Stimulated activated CD8-positive, alpha-beta memory T cell treated with anti-CD3 and anti-CD28 coated beads, Interleukin-7, amount 100 ng/mL, for 24 hours (primary cell): ENCODE measurements around the gene MESD.
"Not testable (repeated sequence)": the region's sequence is repeated elsewhere in the genome, so short reads cannot be mapped to it uniquely, and the experiment has no call there.

ENCODE experiments used
- DNase-seq: peaks from one replicate; pipeline ENCODE4 v3.0.0-alpha.2; 2020; ENCODE audit warnings: low read depth

The MESD gene

DNA sequence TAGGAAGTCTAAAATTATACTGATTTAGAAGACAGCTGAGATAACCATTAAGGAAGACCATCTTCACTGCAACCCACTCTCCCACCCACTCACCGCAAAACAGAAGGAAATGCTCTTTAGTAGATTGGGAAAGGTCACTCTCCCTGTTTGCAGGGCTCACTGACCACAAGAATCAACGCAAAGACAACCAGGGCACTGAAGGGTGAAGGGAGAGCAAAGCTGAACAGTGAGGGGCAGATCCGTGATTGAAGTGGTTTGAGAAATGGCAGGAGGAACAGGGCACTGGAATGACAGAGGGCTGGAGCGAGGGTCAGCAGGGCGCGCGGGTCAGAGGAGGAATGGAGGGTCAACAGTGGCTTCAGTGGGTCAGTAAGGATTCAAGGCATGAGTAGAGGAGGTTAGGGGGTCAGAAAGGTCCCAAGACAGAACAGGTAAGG is 520 bp downstream of the MESD start:
- no peak for DNase-seq

DNA sequence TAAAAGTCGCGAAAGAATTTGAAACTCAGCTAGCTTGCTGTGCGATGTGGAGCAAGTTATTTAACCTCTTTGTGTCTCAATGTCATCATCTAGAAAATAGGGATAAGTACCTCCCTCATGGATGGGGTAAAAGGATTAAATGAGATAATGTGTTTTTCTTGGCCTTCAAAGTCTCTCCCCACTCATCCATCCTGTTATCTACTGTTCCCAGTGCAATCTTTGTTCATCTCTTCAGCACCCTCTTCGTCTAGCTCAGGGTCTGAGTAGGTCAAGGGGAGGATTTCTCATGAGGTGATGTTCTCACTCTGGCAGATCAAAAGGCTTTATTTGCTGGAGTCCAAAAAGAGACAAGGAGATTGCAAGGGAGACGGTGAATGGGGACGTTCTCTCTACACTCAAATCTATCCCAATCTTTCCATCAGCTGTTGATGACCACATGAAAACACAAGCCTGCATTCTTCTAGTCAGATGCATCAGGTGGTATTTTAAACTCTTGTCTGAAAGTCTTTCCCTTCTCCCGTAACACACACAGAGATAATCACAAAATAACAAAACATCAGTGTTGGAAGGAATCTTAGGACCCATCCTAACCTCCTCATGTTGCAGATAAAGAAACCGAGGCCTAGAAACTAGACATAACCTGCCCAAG is 1.3 kb downstream of the MESD start:
- DNase-seq: no peak

DNA sequence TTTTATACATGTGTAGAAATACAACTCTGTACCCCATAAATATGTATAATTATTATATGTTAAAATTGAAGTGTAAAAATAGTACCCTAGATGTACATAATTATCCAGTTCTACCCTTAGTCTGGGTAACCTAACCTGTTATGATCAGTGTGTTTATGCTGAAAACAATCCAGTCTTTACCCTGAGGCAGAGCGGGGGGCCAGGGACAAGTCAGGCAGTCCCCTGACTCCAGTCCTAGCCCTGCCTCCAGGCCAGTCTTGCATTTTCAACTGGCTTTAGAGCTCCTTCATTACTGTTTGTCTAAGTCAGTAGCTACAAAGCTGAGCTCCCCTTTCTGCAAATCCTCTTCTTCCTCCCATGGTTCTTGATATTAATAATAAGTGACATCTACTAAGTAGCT is 3.1 kb downstream of the MESD start:
- DNase-seq: no peak

DNA sequence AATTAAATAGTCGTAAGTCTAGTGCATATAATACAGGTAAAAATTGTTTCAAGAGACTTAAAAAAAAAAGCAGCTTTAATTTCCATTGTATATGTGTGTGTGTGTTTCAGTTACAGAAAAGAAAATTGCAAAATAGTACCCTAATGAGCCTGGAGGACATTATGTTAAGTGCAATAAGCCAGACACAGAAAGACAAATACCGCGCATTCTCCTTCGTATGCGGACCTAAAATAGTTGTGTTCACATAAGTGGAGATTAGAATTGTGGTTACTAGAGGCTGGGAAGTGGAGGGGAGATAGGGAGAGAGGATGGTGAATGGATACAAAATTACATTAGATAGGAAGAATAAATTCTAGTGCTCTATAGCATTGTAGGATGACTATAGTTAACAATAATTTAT is 3.6 kb downstream of the MESD start:
- no peak for DNase-seq

DNA sequence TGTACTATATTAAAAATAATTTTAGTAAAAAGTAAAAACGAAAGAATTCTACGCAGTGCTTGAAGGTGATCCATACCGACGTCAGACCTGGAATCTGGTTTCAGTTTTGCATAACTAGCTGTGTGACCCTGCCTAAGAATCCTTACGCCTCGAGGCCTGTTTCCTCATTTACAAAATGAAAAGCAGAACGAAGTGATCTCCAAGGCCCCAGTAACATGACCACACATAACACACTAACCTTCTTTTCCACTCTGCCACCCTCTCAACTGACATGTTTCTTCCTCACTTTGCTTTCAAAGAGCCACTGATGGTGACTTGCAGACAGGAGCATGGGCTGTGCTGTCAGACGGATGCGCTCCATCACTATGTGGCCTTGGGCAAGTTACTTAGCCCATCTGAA is 4.8 kb downstream of the MESD start:
- no peak for DNase-seq

DNA sequence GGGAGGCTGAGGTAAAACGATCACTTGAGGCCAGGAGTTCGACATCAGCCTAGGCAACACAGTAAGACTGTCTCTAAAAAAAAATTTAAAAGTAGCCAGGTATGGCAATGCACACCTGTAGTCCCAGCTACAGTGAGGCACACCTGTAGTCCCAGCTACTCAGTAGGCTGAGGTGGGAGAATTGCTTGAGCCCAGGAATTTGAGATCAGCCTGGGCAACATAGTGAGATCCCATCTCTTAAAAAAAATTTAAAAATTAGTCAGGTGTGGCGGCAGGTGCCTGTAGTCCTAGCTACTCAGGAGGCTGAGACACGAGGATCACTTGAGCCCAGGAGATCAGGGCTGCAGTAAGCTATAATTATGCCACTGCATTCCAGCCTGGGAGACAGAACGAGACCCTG is 6.8 kb downstream of the MESD start:
- DNase-seq: no peak

DNA sequence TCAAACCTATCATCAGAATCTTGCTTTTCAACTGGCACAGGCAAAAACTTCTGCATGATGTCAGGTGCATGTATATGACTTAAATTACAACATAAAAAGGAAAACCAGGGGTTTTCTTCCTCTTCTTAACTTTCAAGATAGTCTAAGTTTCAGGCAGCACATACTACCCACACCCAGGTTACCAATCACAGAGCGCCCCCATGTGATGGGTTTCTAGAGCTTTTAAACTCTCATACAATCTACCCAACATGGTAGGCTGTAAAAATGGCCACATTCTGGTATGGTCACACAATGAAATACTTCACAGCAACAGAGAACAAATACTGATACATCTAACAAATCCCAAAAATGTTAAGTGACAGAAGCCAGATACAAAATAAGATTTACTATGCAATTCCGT is 7.4 kb downstream of the MESD start:
- DNase-seq: no peak

DNA sequence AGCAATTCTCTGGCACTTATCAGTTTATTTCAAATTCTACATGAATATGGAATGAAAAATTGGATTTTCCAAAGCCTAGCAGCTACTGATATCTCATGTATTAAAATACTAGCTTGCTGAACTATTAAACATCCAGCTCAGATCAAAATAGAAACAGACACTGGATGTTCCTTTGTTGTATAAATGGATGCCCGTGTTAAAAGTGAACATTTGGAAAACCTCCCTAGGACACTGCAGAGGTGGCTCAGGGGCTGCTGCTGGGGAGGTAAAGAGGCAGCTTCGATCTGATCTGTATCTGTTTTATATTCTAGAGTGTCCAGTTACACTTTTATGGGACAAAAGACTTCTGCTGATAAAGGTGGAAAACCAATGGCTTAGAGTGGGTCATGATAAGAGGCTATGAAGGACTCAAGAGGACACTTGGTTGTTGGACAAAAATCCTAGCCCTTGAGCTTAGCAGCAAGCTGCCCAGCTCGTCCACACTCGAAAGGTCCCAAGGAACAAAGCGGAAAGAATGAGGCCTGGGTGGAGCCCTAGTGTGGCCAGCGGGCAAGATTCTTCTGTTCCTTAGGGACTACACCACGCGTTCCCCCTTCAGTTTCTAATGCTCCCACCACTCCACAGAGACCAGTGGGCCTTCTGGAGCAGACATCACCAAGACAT is 9.9 kb downstream of the MESD start:
- DNase-seq: no peak

DNA sequence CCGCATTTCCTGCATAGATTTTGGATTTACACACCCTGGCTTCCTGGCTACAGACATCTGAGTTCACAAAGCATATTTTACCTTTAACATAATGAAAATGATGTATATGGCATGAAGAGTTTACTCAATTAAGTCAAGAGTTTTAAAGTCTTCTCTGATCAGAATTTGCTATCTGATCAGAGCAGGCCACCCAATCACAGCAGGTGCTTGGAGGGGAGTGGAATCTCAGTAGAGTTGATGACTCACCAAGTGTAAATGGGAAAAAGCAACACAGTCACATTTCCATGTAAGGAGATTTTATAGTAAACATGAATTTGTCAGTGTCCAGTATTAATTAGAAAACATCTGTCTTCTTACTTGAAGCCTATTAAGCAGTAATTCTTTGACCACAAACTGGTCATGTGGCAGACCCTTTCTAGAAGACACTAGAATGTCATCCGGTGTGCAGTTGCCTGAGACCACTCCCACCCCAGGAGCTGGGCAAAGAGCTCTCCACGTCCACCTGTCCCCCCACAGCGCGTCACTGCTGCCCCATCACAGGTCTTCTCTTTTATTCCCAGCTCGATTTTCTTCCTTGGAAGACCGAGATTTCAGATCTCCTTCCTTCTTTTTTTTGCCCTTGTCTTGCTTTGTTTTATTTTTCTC is 10.8 kb downstream of the MESD start:
- no peak for DNase-seq

DNA sequence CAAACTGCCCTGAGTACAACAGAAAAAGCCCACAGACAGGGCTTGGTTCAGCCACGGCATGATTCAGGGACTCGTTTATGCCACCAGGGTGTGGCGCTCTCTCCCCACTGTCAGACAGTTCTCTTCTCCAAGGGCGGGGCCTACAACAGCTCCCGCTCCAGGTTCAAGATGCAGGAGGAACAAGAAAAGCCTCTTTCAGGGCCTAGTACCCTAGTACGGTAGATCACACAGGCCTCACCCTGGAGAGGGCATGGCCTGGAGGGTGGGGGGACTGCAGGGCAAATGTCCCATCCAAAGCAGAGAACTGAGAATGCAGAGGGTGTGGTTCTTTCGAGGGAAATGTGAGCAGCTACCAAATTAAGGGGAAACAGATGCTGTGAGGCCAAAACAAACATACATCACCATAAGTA is 12.0 kb downstream of the MESD start:
- DNase-seq: no peak

DNA sequence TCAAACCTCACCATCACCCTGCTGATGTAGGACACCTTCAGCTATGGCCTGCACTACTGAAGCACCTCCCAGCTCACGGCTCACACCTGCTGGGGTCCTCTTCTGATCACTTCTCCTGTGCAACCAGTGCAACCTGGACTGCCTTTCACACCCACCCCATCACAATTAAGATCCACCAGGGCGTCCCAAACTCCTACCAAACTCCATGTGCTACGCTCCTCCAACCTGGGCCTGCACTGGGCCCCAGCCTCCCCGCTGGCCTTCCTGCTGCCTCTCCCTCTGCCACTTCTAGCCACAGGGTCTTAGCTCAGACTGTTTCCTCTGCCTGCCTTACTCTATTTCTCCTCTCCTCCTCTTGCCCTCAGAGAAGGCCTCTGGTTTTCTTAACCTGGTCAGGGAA is 12.8 kb downstream of the MESD start:
- DNase-seq: no peak

DNA sequence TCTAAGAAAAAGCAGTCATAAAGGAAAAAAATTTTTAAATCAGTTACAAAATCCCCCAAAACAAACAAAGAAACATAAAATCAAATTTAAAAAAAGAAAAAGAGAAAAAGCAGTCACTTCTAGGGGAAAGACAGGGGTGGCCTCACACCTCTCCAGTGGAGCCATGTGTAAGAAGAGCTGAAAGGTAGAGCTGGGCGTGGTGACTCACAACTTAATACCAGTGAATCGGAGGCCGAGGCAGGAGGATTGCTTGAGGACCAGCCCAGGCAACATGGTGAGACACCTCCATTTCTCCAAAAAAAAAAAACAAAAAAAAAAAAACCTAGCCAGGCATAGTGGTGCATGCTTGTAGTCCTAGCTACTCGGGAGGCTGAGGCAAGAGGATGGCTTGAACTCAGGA is 14.7 kb downstream of the MESD start:
- no peak for DNase-seq

DNA sequence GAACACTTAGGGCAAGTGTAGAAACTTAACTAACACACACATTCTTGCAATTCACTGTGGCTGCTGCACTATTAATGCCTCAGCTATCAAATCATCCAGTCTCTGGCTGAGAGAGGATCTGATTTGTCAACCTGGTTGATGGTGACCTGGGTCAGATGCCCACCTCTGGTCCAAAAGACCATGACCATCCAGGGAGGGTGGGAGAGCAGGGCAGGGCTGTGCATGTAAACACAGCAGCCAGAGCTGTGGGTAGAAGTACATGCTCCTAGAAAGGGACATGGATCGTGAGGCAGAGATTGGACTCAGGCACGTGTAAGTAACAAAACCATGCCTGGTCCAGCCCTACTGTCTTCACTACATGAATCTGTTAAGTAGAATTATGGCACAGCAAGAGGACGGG is 17.3 kb downstream of the MESD start:
- no peak for DNase-seq

DNA sequence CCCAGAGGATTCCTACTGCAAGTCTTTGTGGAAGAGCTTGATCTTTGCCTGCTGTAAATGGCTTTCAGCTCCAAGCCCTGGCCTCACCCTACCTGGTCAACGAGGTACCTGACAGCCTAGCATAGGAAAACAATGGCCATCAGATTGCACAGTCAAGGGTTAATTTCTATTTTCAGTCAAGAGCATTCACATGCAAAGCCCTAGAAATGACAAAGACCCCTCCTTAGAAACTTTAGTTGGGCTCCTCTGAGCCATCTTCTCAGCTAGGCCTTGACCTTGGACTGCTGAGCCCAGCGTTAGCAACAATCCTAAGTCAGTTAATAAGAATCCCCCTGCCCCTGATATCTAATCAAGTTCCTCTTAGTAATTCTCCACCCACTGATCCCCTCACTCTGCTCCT is 18.5 kb downstream of the MESD start:
- no peak for DNase-seq

DNA sequence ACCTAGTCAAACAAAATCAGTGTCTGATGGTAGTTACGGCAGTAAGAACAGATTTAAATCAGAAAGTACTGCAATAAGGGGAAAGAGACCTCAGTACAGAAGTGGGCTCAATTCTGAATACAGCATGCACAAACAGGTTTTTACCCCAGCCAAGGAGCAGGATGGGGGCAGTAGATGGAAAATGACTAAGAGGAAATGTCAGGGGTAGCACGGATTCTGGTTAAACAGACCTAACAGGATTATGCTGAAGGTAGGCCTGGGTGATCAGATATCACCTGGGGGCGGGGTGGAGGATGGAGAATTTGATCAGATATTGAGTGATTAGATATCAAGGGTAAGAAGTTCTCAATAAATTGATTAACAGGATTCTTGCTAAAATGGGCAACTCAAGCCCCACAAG is 19.0 kb downstream of the MESD start:
- no peak for DNase-seq

DNA sequence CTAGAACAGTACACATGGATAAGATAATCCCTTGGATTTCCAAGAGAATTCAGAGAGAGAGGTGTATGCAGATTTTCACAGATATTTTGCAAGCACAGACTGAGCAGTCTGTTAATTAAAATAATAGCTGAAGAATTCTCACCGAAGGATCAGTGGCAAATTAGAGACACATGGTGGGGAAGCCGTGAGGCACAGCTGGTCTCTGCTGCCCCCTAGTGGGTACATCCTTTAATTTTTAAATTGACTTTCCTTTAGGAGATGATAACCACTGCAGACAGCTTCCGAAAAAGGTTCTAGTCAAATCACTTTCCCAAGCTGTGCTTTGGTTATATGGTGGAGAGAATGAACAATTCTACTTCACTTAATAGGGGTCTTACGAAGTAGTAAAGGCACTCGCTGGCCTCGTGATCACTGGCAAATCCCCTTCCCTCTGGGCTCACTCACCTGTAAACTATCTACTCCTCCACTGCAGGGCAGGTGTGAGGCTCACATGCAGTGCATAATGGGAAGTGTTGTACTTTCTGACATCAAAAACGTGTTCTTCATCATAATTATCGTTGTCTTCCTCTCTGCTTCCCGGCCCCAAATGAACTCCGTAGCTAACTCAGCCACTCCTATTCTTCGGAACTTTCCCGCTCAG is 19.5 kb downstream of the MESD start:
- no peak for DNase-seq

DNA sequence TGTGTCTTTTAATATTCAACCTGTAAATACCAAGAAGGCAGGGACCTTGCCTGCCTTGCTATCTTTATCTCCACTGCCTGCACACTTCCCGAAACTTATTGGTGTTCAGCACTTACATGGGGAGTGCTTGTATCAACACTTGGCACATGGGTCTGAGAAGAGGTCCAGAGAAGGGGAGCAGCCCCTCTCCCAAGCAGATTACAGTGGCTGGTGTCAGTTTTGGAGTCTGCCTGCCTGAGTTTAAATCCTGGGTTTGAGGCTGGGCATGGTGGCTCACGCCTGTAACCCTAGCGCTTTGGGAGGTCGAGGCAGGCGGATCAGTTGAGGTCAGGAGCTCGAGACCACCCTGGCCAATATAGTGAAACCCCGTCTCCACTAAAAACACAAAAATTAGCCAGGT is 20.3 kb downstream of the MESD start:
- no peak for DNase-seq

DNA sequence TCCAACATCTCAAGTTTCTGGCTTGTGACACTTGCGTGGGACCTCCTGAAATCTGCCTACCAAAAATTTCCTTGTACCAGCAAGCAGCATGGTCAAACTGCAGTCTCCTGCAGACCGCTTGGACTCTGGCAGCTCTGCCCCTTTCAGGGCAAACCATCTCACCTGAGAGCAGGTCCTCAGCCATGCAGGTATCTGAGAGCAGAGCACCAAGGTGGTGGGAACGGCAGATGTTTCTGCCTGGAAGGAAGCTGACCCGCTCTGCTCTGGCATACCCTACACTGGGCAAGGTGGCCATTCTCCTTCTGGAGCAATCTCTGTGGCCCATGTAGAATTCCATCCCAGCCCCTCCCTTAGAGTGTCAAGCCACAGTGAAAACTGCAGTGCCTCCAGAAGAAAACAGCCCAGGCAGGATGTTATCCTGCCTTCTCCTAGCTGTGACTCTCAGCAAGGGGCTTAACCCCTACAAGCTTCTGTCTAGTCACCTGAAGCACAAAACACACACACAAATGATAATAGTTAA is 21.6 kb downstream of the MESD start:
- DNase-seq: no peak

DNA sequence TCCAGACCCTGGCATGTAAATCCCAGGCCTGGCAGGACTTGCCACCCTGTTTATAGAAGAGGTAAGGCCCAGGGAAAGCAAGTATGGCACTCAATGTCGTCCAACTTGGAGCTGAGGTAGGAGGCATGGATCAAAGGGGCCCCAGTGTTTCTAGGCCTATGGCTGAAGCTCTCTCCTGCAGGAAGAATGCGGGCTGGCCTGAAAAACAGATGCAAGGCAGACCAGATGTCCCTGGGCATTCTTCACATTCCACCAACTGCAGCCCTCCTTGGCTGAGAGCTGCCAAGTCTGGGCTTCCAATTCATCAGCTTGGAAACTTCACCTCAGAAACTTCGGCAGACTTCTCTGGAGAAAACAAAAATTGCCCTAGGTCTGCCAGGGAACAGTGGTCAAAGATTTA is 22.2 kb downstream of the MESD start:
- DNase-seq: no peak

DNA sequence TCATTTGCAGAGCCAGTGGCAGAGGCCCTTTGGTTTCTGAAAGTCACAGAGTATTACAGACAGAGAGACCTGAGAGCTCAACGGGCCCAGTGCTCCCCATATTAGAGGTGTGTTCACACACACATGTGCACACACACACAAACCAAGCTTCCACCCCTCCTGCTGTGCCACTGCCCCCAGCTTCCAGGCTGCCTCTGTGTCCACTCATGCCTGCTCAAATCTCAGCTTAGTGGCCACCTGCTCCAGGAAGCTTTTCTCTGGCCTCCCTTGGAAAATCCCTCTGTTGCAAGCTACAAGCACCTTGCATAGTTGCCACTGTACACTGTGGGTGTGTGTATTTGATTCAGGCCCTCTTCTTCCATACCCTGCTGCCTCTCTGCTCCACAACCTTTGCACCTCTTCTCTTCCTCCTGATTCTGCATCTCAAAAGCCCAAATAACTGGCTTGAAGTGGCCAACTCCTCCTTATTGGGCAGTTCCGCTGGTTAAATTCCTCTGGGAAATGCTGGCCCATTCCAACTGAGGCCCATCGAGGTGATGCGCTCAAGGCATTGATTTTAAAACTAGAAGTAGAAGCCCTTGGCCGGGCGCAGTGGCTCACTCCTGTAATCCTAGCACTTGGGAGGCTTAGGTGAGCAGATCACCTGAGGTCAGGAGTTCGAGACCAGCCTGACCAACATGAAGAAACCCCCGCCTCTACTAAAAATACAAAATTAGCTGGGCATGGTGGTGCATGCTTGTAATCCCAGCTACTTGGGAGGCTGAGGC is 23.0 kb downstream of the MESD start:
- no peak for DNase-seq

DNA sequence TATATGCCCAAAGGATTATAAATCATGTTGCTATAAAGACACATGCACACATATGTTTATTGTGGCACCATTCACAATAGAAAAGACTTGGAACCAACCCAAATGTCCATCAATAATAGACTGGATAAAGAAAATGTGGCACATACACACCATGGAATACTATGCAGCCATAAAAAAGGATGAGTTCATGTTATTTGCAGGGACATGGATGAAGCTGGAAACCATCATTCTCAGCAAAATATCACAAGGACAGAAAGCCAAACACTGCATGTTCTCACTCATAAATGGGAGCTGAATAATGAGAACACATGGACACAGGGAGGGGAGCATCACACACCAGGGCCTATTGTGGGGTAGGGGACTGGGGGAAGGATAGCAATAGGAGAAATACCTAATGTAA is 24.2 kb downstream of the MESD start:
- not testable (repeated sequence) for DNase-seq

DNA sequence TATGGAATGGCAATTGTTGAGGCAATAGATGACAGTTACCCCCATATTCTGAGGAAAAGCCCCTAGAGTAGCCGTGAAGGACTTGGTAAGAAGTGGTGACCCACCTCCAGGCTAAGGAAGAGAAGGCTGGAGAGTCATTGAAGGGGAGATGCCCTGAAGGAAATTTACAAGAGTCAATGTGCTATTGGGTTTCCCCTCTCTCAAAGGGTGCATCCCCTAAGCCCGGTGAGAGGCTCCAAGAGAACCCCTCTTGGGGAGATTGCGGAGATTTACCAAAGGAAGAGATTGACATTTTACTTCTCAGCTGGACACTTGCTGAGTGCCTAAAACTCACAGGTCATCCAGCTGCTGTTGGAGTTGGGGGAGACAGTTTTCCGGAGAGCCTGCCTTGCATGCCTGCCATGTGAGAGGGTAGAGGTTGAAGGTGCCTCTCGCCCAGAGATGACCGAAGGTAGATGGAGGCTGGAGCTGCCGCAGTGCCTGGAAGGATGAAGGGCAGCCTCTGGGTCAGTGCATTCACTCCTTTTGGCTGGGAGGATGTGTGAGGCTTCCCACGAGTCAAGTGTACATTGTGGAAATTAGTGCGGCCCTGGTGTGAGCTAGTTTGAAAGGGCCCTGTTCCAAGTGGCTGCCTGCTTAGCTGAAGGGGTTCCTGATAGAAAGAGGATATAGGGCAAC is 30.7 kb downstream of the MESD start:
- DNase-seq: no peak
